BJ (cell line): ENCODE measurements around the gene STPG4. TPM values are rescaled to one million over a fixed set of nuclear protein-coding genes. Genes with fewer than 3 reads are reported as not detected.
"Not testable (repeated sequence)": the region's sequence is repeated elsewhere in the genome, so short reads cannot be mapped to it uniquely, and the experiment has no call there.

Source experiments
- CTCF ChIA-PET: fragments of 350-600 bp; formaldehyde crosslinking; extraction: SDS; loops from one replicate; lab custom pipeline; 2021; ENCODE audit warnings: antibody characterized with exemption, inconsistent platforms; lab: Yijun Ruan, JAX
- POLR2A ChIA-PET: fragments of 300-600 bp; sonication (Branson Sonifier 250); formaldehyde crosslinking; extraction: SDS; loops from one replicate; lab custom pipeline; 2021; ENCODE audit warnings: antibody characterized with exemption; lab: Charles Lee
- DNase-seq: peaks from one replicate; pipeline ENCODE4 v3.0.0-alpha.2; 2011; ENCODE audit warnings: low read depth
- H3K27me3 ChIP-seq: 2 replicates; pipeline ENCODE4 v1.6.0; 2011; ENCODE audit warnings: low read length; ENCODE audit not compliant: control insufficient read depth, insufficient read depth
- H3K36me3 ChIP-seq: 2 replicates; pipeline ENCODE4 v1.5.1; 2011; ENCODE audit warnings: low read length; ENCODE audit not compliant: control insufficient read depth, insufficient read depth
- H3K4me3 ChIP-seq: 2 replicates; pipeline ENCODE4 v1.5.1; 2011; ENCODE audit warnings: low read depth, mild to moderate bottlenecking, control low read depth, low read length
- polyA plus RNA-seq: library from polyadenylated mRNA; depleted of rRNA; stranded (reverse); fragments of >200 nt; gene quantifications from 2 replicates; pipeline ENCODE4 v1.2.3, GENCODE V29; 2011
- TF ChIP-seq, protein P1 (sequence below): IDR thresholded peaks from 2 replicates; pipeline ENCODE4 v1.5.1; 2011; ENCODE audit warnings: low read depth, mild to moderate bottlenecking, control low read depth, inconsistent platforms, low read length, moderate library complexity; ENCODE audit not compliant: insufficient read depth

Gene STPG4
- polyA plus RNA-seq, 1 experiment, result 0.06 TPM

DNA sequence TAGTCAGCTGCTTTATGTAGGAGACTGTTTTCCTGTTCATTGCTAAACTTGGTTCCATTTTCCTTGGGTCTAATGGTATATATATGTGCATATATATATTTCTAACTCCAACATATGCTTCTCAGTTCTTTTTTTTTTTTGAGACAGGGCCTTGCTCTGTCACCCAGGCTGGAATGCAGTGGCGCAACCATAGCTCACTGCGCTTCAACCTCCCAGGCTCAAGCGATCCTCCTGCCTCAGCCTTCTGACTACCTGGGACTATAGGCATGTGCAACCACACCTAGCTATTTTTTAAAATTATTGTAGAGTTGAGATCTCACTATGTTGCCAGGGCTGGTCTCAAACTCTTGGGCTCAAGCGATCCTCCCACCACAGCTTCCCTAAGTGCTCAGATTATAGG lies 22.1 kb downstream of the STPG4 start:
- H3K36me3 ChIP-seq, result no peaks in the 10 kb centered on the region
- ChIA-PET POLR2A (no interaction called here), CTCF (interaction anchor here (1.1 to 1.3 kb wide), 2 partner anchors 10 to 18 kb away, joined by 3 to 5 read pairs; no protein-coding TSS in a partner anchor)
- no peaks in the 10 kb centered on the region for H3K27me3 ChIP-seq
- no peak for DNase-seq
- no peak overlapping the region for H3K4me3 ChIP-seq
- TF ChIP-seq, protein P1, sequence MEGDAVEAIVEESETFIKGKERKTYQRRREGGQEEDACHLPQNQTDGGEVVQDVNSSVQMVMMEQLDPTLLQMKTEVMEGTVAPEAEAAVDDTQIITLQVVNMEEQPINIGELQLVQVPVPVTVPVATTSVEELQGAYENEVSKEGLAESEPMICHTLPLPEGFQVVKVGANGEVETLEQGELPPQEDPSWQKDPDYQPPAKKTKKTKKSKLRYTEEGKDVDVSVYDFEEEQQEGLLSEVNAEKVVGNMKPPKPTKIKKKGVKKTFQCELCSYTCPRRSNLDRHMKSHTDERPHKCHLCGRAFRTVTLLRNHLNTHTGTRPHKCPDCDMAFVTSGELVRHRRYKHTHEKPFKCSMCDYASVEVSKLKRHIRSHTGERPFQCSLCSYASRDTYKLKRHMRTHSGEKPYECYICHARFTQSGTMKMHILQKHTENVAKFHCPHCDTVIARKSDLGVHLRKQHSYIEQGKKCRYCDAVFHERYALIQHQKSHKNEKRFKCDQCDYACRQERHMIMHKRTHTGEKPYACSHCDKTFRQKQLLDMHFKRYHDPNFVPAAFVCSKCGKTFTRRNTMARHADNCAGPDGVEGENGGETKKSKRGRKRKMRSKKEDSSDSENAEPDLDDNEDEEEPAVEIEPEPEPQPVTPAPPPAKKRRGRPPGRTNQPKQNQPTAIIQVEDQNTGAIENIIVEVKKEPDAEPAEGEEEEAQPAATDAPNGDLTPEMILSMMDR, result no peak

DNA sequence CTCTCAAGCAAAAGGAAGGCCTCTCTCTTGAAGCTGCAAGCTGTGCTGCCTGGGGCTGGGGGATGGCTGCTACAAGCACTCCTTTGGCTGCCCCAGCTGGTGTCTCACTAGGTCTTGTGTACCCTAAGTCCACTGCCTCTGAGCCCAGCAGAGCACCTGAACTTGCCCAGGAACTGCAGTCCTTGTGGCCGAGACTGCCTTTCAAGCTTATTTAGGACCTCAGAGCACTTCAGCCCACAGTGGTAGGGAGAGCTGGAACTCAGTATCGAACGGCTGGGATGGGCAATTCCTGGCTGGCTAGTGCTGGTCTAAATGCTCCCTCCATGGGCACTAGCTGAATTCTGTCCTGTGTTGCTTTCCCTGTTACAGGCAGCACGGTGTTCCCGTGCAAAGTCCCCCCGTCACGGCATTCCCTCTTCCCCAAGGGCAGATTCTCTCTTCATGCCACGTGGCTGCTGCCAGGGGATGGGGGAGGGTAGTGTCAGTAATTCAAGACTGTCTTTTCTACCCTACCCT lies 25.9 kb downstream of the STPG4 start:
- ChIA-PET POLR2A (no interaction called here), CTCF (interaction anchor here (1.5 kb wide), 1 partner anchor 207 kb away, joined by 3 read pairs; no protein-coding TSS in a partner anchor)

DNA sequence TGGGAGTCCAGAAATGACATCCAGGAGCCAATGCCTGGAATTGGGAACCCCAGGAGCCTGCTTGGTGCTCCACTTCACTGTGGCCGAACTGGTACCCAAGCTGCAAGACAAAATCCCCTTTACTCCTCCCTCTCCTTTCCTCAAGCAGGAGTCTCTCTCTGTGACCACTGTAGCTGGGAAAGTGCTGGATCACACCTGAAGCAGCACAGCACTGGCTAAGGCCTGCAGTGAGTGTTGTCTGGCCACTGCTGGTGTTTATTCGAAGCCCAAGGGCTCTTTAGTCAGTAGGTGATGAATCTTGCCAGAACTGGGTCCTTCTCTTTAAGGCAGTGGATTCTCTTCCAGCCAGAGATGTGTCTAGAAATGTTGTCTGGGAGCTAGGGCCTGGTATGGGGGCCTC lies 26.4 kb downstream of the STPG4 start:
- CTCF ChIA-PET, result interaction anchor here (1.0 kb wide), 1 partner anchor 9 kb away, joined by 4 read pairs; no protein-coding TSS in a partner anchor
- no peak overlapping the region for H3K4me3 ChIP-seq
- TF ChIP-seq, protein P1, result no peak
- no peaks in the 10 kb centered on the region for H3K27me3 ChIP-seq
- POLR2A ChIA-PET, result no interaction called here
- H3K36me3 ChIP-seq, result no peaks in the 10 kb centered on the region
- DNase-seq, result no peak

More for the DNA sequence above, 25.9 kb downstream of the STPG4 start:
- no peaks in the 10 kb centered on the region for H3K27me3 ChIP-seq
- DNase-seq, result no peak
- TF ChIP-seq, protein P1, result no peak
- H3K4me3 ChIP-seq, result no peak overlapping the region
- no peaks in the 10 kb centered on the region for H3K36me3 ChIP-seq

DNA sequence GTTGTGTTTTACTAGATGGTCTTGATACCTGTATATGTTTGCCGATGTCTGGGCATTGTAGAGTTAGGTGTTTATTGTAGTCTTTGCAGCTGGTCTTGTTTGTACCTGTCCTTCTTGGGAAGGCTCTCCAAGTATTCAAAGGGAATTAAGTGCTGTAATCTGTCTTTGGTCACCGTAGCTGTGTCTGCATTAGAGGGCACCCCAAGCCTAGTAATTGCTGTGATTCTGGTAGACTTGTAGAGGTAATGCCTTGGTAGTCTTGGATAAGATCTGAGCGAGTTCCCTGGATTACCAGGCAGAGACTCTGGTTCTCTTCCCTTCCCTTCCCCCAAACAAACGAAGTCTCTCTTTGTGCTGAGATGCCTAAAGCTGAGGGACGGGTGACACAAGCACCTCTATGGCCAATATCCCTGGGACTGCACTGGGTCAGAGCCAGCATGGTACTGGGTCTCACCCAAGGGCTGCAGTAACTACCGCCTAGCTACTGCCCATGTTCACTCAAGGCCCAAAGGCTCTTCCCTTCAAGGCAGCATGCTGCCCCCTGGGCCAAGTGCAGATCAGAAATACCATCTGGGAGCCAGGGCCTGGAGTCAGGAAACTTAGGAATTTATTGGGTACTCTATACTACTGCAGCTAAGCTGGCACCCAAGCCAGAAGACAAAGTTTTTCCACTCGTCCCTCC lies 27.1 kb downstream of the STPG4 start:
- ChIA-PET POLR2A (no interaction called here), CTCF (interaction anchor here (1.0 kb wide), 1 partner anchor 10 kb away, joined by 4 read pairs; no protein-coding TSS in a partner anchor)
- TF ChIP-seq, protein P1, result no peak
- Histone ChIP-seq H3K27me3 (no peaks in the 10 kb centered on the region), H3K36me3 (no peaks in the 10 kb centered on the region), H3K4me3 (no peak overlapping the region)
- no peak for DNase-seq

DNA sequence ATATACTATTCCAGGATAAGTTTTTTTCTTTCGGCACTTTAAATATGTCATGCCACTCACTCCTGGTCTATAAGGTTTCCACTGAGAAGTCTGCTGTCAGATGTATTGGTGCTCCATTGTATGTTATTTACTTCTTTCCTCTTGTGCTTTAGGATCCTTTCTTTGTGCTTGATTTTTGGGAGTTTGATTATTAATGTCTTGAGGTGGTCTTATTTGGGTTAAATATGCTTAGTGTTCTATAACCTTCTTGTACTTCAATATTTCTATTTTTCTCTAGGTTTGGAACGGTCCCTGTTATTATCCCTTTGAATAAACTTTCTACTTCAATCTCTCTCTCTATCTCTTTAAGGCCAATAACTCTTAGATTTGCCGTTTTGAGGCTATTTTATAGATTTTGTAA lies 28.3 kb downstream of the STPG4 start:
- TF ChIP-seq, protein P1, result no peak
- no peaks in the 10 kb centered on the region for H3K36me3 ChIP-seq
- no peak overlapping the region for H3K4me3 ChIP-seq
- ChIA-PET CTCF (interaction anchor here (0.6 kb wide), 1 partner anchor 80 kb away, joined by 3 read pairs; no protein-coding TSS in a partner anchor), POLR2A (interaction anchor here (0.6 kb wide), 1 partner anchor 8 kb away, joined by 7 read pairs; no protein-coding TSS in a partner anchor)
- no peaks in the 10 kb centered on the region for H3K27me3 ChIP-seq
- DNase-seq, result no peak

DNA sequence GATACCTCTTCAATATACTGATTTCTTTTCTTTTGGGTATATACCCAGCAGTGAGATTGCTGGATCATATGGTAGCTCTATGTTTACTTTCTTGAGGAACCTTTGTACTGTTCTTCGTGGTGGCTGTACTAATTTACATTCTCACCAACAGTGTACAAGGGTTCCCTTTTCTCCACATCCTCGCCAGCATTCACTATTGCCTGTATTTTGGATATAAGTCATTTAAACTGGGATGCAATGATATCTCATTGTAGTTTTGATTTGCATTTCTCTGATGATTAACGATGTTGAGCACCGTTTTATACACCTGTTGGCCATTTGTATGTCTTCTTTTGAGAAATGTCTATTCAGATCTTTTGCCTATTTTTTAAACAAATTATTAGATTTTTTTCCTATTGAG lies 30.4 kb downstream of the STPG4 start:
- H3K4me3 ChIP-seq, DNase-seq, H3K36me3 ChIP-seq, CTCF ChIA-PET, H3K27me3 ChIP-seq, POLR2A ChIA-PET: not testable (repeated sequence)

DNA sequence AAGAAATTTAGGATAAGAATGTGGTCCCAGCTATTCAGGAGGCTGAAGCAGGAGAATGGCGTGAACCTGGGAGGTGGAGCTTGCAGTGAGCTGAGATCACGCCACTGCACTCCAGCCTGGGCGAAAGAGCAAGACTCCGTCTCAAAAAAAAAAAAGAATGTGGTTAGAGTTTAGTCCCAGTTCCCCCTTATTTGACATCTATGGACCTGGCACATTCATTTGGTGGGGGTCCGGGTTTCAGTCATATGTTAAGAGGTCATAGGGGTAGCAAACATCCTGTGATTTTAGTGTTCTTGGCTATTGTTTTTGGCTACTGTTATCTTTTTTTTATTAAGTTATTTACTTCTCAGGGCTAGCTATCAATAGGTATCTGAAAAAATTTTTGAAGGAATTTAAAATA lies 34.7 kb downstream of the STPG4 start:
- H3K27me3 ChIP-seq, DNase-seq, H3K4me3 ChIP-seq, H3K36me3 ChIP-seq, POLR2A ChIA-PET: not testable (repeated sequence)
- CTCF ChIA-PET, result interaction anchor here (1.0 to 1.7 kb wide), 2 partner anchors 19 to 203 kb away, joined by 4 read pairs; no protein-coding TSS in a partner anchor
